Kidney (tissue), 14 donors: ENCODE data around the gene GPR171. TPM values are rescaled to one million over a fixed set of nuclear protein-coding genes. Genes with fewer than 3 reads are reported as not detected.

Source experiments
- DNase-seq, 5 donors: peaks; one replicate each; pipeline ENCODE4 v3.0.0-alpha.2; 2013 to 2020
- FAIRE-seq: peaks from 2 replicates; lab custom pipeline; 2012; peaks lifted over from hg19 to GRCh38; lab: Jason Lieb, UNC
- H3K27ac ChIP-seq, 2 donors: one replicate each; pipeline ENCODE4 v1.7.0; 2013; ENCODE audit warnings: low read depth in 2 of 2, low read length in 2 of 2, inconsistent platforms in 1 of 2
- H3K27me3 ChIP-seq: one replicate; pipeline ENCODE4 v1.7.1; 2013; ENCODE audit warnings: low read length, inconsistent platforms; ENCODE audit not compliant: control insufficient read depth, insufficient read depth
- H3K36me3 ChIP-seq, 3 donors: one replicate each; pipeline versions ENCODE4 v1.7.0 to v1.7.1; 2013; ENCODE audit warnings: low read length in 3 of 3, control low read depth in 1 of 3, inconsistent platforms in 1 of 3; ENCODE audit not compliant: insufficient read depth in 3 of 3, control insufficient read depth in 2 of 3
- H3K4me1 ChIP-seq, 3 donors: one replicate each; pipeline versions ENCODE4 v1.7.0 to v1.7.1; 2013; ENCODE audit warnings: low read length in 3 of 3, inconsistent platforms in 1 of 3, low read depth in 1 of 3; ENCODE audit not compliant: control insufficient read depth in 2 of 3, insufficient read depth in 2 of 3
- H3K4me3 ChIP-seq, 3 donors: one replicate each; pipeline versions ENCODE4 v1.7.0 to v1.8.1; 2013; ENCODE audit warnings: low read length in 3 of 3, control low read depth in 1 of 3, inconsistent platforms in 1 of 3
- H3K9ac ChIP-seq, 3 donors: one replicate each; pipeline versions ENCODE4 v1.7.0 to v1.7.1; 2013; ENCODE audit warnings: low read length in 3 of 3, control low read depth in 1 of 3, inconsistent platforms in 1 of 3
- H3K9me3 ChIP-seq, 3 donors: one replicate each; pipeline versions ENCODE4 v1.7.0 to v1.7.1; 2013; ENCODE audit warnings: low read length in 3 of 3, control low read depth in 1 of 3, inconsistent platforms in 1 of 3; ENCODE audit not compliant: control insufficient read depth in 2 of 3, insufficient read depth in 1 of 3
- intact Hi-C: fragments of 100-400 bp; cut with DNase I; formaldehyde crosslinking; loops from one replicate; pipeline ENCODE4 v1.11.1; 2022
- polyA plus RNA-seq: library from polyadenylated mRNA; stranded (reverse); fragments of 350-450 nt; fragmentation: Illumina TruSeq; extraction: RNeasy Lipid Tissue Mini Kit (QIAGEN cat#74804); gene quantifications from one replicate; pipeline ENCODE4 v1.2.3, GENCODE V29; 2014; ENCODE audit warnings: low read depth, low replicate concordance; ENCODE audit not compliant: insufficient read depth
- total RNA-seq: library from RNA; stranded (reverse); fragmentation: NEBNext Ultra II Directional; extraction: Animal tissue kit (Norgen Biotek cat#: 25700); gene quantifications from one replicate; pipeline ENCODE4 v1.2.1, GENCODE V29; 2021
- TF ChIP-seq, protein P1 (sequence below): IDR thresholded peaks from 3 replicates; pipeline ENCODE4 v1.5.1; 2012; ENCODE audit warnings: mild to moderate bottlenecking, moderate library complexity, borderline replicate concordance; ENCODE audit not compliant: insufficient read depth; ENCODE audit errors: extremely low read depth
- donor health status: control.
- donor health status: control.
- donor health status: control.
- donor health status: control.
- donor health status: control.
- donor health status: DM: yes; HTN: yes; CAD: no.
- donor health status: Normal renal cell carcinoma (clear cell type).

The GPR171 gene
- total and polyA plus RNA-seq, 2 donors from 2014 or later, result 0.47 to 4.9 TPM

- no peak overlapping the region for H3K9ac ChIP-seq
- intact Hi-C loops, result no loop called here
- no peaks in the 10 kb centered on the region for H3K36me3 ChIP-seq
- no peaks in the 10 kb centered on the region for H3K4me1 ChIP-seq
- FAIRE-seq (no peak), DNase-seq (no peak)
- TF ChIP-seq, protein P1, sequence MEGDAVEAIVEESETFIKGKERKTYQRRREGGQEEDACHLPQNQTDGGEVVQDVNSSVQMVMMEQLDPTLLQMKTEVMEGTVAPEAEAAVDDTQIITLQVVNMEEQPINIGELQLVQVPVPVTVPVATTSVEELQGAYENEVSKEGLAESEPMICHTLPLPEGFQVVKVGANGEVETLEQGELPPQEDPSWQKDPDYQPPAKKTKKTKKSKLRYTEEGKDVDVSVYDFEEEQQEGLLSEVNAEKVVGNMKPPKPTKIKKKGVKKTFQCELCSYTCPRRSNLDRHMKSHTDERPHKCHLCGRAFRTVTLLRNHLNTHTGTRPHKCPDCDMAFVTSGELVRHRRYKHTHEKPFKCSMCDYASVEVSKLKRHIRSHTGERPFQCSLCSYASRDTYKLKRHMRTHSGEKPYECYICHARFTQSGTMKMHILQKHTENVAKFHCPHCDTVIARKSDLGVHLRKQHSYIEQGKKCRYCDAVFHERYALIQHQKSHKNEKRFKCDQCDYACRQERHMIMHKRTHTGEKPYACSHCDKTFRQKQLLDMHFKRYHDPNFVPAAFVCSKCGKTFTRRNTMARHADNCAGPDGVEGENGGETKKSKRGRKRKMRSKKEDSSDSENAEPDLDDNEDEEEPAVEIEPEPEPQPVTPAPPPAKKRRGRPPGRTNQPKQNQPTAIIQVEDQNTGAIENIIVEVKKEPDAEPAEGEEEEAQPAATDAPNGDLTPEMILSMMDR, result no peak
- H3K27me3 ChIP-seq, result no peaks in the 10 kb centered on the region
- H3K27ac ChIP-seq, result no peak overlapping the region
- no peak overlapping the region for H3K4me3 ChIP-seq
- H3K9me3 ChIP-seq, result no peaks in the 10 kb centered on the region
Measured at GRCh38 chr3:151218136-151218535, 15.1 kb upstream of the GPR171 start.

GRCh38 chr3:151216641-151217607 is 13.9 kb upstream of the GPR171 start:
- H3K9ac ChIP-seq, result no peak overlapping the region
- H3K4me3 ChIP-seq, result no peak overlapping the region
- H3K27me3 ChIP-seq, result no peaks in the 10 kb centered on the region
- no peaks in the 10 kb centered on the region for H3K9me3 ChIP-seq
- DNase-seq, result no peak
- no peak overlapping the region for H3K27ac ChIP-seq
- H3K4me1 ChIP-seq, result no peaks in the 10 kb centered on the region
- no peak for FAIRE-seq
- TF ChIP-seq, protein P1, result no peak
- H3K36me3 ChIP-seq, result no peaks in the 10 kb centered on the region
- intact Hi-C loops, result no loop called here

GRCh38 chr3:151214459-151214858 is 11.4 kb upstream of the GPR171 start:
- H3K9ac ChIP-seq, result no peak overlapping the region
- no peak overlapping the region for H3K4me3 ChIP-seq
- no peaks in the 10 kb centered on the region for H3K27me3 ChIP-seq
- no peaks in the 10 kb centered on the region for H3K4me1 ChIP-seq
- no peak for DNase-seq
- intact Hi-C loops, result no loop called here
- no peaks in the 10 kb centered on the region for H3K36me3 ChIP-seq
- no peak overlapping the region for H3K27ac ChIP-seq
- H3K9me3 ChIP-seq, result no peaks in the 10 kb centered on the region
- FAIRE-seq, result no peak
- TF ChIP-seq, protein P1, result no peak
